Raji (cell line): ENCODE data around the gene EMSY.

Experiments
- POLR2A ChIP-seq: IDR thresholded peaks from 2 replicates; pipeline ENCODE4 v1.6.1; 2011; ENCODE audit warnings: low read depth, low read length, control low read depth; ENCODE audit not compliant: insufficient read depth

Gene EMSY

DNA sequence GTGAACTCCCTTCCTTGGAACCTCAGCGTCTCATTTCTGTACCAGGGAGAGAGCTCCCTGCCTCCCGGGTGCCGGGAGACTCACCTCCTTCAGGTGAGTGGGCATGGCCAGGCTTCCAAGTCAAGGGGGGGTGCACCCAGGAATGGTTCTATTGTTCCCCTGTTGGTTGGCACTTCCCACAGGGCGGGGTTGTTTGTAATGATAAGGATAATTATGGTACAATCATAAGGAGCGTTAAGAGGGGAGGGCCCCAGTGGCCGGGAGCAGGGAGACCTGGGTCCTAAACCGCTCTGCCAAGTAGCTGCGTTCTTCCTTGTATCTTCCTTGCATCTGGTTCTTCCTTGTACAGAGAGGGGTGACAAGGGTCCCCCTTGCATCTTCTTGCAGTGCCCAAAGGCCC lies 146.6 kb downstream of the EMSY start:
- no peak for TF ChIP-seq POLR2A

DNA sequence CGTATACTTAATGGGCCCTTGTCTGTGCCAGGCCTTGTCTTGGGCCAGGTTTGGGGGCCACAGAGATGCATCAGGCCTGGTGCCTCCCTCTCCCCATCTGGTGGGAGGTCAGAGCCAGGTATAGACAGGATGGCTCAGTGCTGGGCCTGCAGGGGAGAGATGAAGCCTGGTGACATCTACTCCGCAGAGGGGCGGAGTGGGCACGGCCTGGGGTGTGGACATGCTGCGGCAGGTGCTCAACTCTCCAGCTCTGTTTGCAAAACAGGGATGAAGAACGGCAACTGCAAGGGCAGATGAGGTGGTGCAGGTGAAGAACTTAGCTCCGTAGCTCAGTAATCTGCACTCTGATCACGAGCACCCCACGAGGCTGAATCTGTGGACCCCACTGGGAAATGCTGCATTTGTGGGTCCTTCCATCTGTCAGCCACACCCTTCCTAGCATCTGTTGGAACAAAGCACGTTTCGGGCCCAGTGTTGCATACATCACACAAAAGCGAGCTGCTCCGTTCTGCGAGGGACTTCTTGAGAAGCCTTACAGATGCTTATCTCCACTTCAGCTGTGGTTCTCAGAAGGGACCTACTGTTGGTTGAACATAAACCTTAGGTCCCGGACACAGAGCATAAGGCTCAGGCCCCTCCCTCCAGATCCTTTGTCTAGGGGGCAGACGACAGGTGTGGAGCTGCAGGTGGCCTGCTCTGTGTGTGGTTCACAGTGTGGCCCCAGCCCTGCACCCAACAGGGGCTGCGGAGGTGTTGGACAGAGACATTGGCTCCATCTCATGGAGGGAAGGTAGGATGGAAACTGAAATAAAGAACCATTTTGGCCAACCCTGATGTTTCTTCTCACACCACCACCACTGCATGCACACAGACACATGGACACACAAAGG lies 147.5 kb downstream of the EMSY start:
- no peak for TF ChIP-seq POLR2A

- no peak for TF ChIP-seq POLR2A
Observed at GRCh38 chr11:76592961-76593360, 148.1 kb downstream of the EMSY start.

DNA sequence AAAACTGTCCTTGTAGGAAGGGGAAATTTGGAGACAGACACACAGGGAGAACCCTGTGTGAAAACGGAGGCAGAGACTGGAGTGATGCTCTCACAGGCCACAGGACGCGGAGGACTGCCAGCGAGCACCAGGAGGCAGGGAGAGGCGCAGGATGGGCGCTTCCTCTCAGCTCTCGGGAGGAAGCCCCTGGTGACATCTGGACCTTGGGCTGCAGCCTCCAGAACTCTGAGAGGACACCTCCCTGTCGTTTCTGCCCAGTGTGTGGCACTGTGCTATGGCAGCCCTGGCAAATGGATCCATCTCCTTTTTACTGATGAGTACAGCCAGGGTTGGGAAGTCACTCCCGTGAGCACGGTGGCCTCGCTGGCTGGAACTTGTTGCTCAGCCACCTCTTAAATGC lies 151.8 kb downstream of the EMSY start:
- TF ChIP-seq POLR2A: no peak

DNA sequence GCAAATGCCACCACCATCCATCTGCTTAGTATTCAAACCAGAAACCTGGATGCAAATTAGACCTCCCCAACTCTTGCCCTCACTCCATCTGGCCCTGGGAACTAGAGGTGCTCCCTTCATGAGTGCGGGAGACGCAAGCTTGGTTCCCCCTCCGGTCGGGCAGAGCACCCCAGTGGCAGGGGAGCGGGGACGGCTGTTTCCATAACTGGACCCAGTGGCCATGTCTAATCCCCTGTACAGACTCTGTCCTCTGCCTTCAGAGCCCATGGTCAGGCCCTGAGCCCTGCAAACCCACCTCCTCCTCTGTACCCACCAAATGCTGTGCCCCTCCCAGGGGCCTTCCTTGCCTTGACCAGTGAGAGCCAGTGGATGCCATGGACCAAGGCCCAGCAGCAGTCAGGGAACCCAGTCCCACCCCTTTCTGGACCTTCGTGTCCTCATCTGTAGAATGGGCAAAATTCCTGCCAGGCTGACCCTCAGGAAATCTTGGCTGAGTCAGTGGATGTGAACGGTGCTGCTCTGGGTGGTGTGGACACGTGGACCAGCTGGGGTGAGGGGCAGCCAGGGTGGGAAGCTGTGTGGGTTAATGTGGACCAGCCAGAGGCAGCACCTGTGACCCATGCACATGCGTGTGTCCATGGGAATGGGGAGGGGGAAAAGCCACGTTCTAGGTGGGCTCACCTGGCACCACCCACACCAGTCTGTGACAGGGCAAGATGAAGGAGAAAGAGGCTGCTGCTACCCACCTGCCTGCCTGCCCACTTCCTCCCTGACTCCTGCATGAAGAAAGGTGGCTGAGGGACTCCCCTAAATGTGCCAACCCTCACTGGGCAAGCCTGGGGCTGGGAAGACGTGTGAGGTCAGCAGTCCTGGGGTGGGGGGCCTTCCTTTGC lies 153.0 kb downstream of the EMSY start:
- no peak for TF ChIP-seq POLR2A

DNA sequence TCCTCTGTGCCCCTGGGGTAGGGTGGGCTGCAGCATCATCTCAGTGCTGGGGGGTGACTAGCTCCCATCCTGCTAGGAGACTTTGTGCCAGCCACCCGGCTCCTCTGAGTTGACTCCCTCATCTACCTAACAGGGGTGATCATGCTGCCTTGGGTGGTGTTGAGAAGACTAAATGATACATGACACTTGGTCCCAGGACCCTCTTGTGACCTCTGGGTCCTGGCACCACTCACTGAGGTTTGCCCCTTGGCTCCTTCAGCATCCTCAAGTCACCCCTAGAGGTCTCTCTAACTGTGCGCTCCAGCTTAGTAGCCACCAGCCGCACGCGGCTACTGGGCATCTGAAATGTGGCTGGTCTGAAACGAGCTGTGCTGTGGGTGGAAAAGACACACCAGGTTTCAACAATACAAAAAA lies 153.6 kb downstream of the EMSY start:
- no peak for TF ChIP-seq POLR2A

GRCh38 chr11:76599041-76600013 lies 154.5 kb downstream of the EMSY start:
- no peak for TF ChIP-seq POLR2A

- TF ChIP-seq POLR2A: no peak
Observed at GRCh38 chr11:76600124-76600655, 155.4 kb downstream of the EMSY start.

DNA sequence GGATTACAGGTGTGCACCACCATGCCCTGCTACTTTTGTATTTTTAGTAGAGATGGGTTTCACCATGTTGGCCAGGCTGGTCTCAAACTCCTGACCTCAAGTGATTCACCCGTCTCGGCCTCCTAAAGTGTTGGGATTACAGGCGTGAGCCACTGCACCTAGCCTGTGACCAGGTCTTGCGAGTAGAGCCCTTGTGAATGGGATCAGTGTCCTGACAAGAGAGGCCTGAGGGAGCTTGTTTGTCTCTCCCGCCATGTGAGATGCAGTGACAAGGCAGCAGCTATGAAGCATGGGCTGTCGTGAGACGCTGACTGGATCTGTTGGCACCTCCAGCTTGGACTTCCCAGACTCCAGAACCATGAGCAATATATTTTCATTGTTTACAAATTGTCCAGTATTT lies 156.5 kb downstream of the EMSY start:
- no peak for TF ChIP-seq POLR2A

DNA sequence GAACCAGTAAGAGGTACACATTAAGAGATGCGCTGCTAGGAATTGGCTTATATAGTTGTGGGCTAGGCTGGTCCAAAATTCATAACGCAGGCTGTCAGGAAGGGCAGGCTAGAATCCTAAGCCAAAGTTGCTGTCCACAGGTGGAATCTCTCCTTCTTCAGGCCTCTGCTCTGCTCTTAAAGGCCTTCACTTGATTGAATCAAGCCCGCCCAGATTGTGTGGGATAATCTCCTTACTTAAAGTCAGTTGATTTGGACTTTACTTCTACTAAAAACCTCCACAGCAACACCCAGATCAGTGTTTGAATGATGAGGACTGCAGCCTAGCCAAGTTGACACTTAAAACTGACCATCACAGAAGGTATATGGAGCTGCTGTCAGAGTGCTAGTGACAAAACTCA lies 156.9 kb downstream of the EMSY start:
- no peak for TF ChIP-seq POLR2A

GRCh38 chr11:76602431-76602861 lies 157.6 kb downstream of the EMSY start:
- TF ChIP-seq POLR2A: no peak
